Left lobe of liver (tissue), 2 donors: ENCODE results near the gene MIS18A. TPM values are rescaled to one million over a fixed set of nuclear protein-coding genes. Genes with fewer than 3 reads are reported as not detected.
"Not testable (repeated sequence)": the region's sequence is repeated elsewhere in the genome, so short reads cannot be mapped to it uniquely, and the experiment has no call there.

ENCODE experiments used
- ATAC-seq: fragments of 200-7000 bp; cut with Tn5 transposase; one replicate; pipeline ENCODE4 v1.9.1; 2020; ENCODE audit warnings: mild to moderate bottlenecking, moderate library complexity
- DNase-seq: peaks from one replicate; pipeline ENCODE4 v3.0.0-alpha.2; 2020; ENCODE audit warnings: low spot score
- total RNA-seq: library from RNA; stranded (reverse); gene quantifications from one replicate; pipeline ENCODE4 v1.2.1, GENCODE V29; 2021
- donor health status: DM: no; HTN: no; CAD: no; lungs with moderate emphysema.
- donor health status: DM: no; HTN: yes; CAD: no.

Gene MIS18A
- total RNA-seq, result 2.4 TPM

DNA sequence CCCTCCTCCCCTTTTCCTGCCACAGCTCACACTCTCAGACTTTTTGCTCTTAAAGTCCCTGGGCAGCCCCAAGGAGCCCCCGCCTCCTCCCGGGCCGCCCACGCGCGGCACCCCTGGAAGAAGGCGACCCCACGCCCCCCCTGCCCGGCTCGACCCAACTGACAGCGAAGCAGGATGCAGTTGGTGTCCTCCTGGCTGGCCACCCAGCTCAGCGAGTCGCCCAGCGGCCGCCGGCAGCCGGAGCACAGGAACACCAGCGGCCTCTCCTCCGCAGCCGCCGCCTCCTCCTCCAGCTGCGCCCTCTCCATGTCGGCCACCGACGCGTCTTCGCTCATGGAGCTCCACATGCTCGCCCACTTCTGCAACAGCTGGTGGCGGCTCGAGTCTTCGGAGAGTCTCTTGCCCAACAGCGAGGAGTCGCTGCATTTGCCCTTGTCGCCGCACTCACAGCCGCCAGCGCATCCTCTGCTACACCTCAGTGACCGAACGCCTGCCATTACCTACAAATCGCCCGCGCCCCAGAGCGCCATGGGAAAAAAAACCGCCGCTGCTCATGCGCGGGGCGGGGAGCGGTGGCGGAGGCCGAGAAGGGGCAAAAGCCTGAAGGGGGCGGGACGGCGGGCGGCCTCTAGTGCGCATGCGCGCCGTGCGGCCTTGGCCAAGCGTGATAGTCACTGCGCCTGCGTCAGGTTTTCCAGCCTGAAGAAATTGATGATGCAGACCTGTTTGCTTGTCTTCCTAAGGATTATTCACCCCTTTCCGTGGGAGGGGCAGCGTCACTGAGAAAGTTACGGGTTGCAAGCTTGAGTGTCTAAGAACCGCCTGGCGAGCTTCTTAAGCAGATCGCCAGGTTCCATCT is at the start of gene MIS18A:
Gene MIS18A, minus strand, starts transcription at position 532 of the 859 bp plus-strand sequence. Its CDS starts 35 bp downstream, at position 497.
- ATAC-seq, result peak; percentile 95
- peak; percentile 96 for DNase-seq

DNA sequence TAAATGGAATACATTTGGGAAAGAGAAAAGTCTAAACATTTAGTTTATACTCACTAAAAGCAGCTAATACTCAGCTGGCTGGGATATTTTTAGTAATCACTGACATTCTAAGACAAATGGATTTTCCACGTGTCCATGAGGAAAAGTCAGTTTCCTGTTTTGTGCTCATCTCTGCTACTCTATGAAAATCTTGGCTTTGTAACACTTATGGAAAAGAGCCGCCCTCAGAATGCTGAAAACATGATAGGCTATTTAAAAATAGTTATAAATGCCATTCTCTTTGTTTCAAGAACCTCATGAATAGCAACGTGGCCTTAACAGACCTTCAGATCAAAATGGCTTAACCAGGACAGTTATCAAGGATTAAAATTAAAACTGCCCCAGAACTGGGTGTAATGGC is 49.7 kb upstream of the MIS18A start:
- DNase-seq (no peak), ATAC-seq (peak; percentile 42)

DNA sequence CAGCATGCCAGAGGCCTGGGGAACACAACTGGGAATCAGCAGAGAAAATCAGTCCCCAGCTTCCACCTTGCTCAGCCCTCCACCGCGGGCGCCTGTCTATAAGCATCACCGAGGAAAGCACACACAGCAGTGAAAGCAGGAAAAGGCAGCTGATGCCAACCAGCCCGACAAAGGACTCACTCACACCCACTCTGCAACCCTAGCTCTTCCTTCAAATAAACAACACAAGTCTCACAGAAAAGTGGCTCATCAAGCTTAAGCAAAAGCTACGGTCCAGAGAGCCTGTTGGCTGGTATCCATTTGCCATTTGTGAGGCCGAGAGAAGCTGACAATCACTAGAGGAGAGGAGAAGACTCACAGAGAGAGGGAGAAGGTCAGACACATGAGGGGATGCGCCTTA is 46.9 kb upstream of the MIS18A start:
- peak; percentile 23 for DNase-seq
- ATAC-seq, result no peak

DNA sequence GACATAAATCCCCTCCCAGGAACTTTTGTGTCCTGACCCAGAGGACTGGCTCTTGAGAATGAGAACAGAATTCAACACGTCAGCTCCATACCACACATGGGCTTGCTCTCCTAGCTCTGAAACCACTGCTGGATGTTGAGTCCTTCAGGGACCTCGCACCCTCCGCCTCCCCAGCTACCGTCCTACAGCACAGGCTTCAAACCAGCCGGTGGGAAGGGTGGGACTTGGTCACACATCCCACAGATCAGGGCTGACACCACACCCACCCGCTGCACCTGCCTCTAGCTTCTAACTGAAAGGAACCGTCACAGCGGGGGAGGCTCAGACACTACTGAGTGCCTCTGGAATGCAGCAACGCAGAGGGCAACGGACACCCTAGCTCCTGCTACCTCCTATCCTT is 43.8 kb upstream of the MIS18A start:
- DNase-seq, result peak; percentile 24
- ATAC-seq, result no peak

GRCh38 chr21:32322103-32322502 is 43.3 kb upstream of the MIS18A start:
- DNase-seq, result no peak
- ATAC-seq, result no peak

DNA sequence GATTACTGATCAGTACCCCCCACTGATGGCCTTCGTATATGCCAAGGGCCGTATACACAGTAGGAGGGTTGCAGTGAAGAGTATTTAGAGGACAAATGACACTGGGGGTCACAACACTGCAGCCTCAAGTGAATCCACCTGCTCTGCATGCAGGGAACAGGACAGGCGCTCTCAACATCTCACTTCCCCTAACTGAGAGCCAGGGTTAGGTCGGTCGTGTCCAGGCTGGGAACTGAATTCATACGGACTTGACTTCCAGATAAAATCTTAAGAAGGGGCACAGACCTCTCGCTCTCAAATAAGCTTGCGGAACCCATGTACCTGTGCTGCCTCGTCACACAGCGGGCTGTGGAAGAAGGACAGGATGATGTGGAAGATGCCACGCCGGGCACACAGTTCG is 42.6 kb upstream of the MIS18A start:
- DNase-seq, result peak; percentile 18
- no peak for ATAC-seq

GRCh38 chr21:32320726-32321125 is 41.9 kb upstream of the MIS18A start:
- DNase-seq (peak; percentile 38), ATAC-seq (no peak)

- DNase-seq (peak; percentile 28), ATAC-seq (no peak)
These were observed 41.2 kb upstream of the MIS18A start for GRCh38 chr21:32320059-32320458.

GRCh38 chr21:32319012-32319411 is 40.2 kb upstream of the MIS18A start:
- ATAC-seq, result no peak
- peak; percentile 33 for DNase-seq

GRCh38 chr21:32317726-32318125 is 38.9 kb upstream of the MIS18A start:
- ATAC-seq (no peak), DNase-seq (no peak)

GRCh38 chr21:32316361-32317215 is 37.7 kb upstream of the MIS18A start:
- ATAC-seq (no peak), DNase-seq (peak; percentile 35)

DNA sequence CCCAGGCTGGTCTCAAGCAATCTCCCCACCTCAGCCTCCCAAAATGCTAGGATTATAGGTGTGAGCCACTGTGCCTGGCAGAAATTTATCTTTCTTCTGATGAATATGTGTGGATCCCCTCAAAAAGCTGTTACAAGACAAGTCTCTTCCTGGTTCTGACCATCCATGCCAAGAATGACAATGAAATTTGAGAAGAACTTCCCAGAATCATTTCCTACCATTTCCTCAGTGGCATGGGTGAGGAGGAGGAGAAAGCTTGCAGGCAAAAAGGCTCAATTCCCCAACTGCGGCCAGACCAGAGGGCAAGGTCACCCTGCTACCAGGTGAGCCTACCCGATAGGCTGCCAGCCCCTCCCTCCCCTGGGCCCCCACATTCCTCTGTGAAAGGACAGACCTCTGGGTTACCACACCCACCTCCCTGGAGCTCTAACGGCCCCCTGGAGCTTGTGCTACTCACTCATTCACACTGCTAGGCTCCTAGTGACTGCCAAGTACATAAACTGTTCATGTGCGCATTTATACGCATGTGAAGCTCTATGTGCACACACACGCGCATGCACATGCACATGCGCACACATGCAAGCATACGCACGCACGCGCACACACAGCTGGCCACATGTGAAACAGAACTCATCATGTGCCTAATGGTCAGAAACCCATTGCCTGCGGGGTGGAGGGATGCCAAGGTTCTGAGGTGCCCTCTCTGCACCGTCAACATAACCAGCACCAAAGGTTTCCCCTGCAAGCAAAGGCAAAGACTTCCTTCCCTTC is 36.8 kb upstream of the MIS18A start:
- ATAC-seq (no peak), DNase-seq (peak; percentile 38)

DNA sequence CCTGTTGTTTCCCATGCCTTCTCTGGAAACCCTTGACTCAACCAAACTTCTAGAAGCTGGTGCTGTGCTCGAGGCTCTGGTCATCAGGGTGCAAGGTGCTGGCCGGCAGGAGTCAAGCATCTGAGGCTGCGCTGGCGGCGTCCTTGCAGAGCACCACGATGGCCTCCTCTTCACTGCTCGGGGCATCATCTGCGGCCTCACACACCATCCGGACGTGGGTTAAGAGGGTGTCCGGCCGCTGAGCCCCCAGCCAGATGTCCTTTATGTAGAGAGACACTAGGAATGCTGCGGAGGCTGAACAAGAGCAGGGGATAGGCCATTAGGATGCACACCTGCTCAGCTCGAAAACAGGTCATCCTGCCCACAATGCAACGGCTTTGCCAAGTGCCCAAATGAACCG is 36.0 kb upstream of the MIS18A start:
- DNase-seq (peak; percentile 31), ATAC-seq (no peak)

GRCh38 chr21:32312976-32313375 is 34.1 kb upstream of the MIS18A start:
- DNase-seq, result peak; percentile 33
- ATAC-seq, result no peak

DNA sequence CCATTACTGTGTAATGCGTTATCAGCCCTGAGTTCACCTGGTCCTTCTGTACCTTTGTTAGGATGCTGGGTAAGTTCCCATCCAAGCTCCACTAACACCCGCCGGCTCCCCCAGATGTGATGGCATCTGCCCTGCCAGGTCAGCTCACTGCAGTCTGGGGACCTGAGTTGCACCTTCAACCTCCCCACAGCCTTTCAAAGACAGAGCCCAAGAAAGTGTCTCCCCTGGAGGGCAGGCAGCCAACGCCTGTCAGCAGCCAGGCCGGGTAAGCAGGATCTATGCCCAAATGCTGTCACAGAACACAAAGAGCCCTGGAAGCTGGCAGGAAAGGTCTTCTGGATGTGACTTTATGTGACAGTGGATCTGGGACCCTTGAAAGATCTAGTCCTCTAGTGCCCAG is 33.5 kb upstream of the MIS18A start:
- DNase-seq (peak; percentile 40), ATAC-seq (no peak)

GRCh38 chr21:32311621-32312020 is 32.8 kb upstream of the MIS18A start:
- DNase-seq, result peak; percentile 24
- no peak for ATAC-seq

GRCh38 chr21:32310976-32311375 is 32.1 kb upstream of the MIS18A start:
- not testable (repeated sequence) for DNase-seq, ATAC-seq

DNA sequence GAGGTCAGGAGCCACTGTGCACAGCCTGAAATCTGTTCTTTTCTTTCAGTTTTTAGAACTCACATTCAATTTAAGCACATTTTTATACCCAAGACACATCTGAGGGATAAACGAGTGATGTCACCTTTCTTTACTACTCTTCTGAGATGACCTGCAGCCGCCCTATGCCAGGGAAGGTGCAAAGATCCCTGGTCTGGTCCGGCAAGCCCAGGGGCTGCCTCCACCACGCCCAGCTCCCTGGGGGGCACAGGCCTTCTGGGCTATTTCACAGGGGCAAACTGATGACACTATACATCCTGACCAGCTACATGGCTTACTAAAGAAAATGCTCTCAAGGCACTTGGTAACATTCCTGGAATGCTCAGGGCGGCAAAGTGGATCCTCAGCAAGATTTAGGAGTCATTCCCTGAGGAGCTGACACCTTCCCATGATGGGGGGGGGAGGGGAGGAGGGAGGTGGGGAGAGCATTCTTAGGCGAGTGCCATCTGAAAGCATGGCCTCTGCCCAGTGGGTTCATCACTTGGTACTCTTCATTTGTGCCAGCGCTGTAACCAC is 31.1 kb upstream of the MIS18A start:
- ATAC-seq (no peak), DNase-seq (no peak)

- ATAC-seq, result no peak
These were observed 29.8 kb upstream of the MIS18A start for GRCh38 chr21:32308696-32309095.

DNA sequence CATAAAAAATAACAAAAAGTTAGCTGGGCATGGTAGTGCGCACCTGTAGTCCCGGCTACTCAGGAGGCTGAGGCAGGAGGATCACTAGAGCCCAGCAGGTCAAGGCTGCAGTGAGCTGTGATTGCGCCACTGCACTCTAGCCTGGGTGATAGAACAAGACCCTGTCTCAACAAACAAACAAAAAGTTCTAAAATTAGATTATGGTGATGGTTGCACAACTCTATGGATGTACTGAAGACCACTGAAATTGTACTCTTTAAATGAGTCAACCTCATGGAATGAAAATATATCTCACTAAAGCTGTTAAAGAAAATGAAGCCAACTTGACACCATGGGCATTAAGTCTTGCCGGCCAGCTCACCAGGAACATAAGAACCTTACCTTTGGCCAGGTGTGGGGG is 28.9 kb upstream of the MIS18A start:
- DNase-seq (no peak), ATAC-seq (no peak)

More at GRCh38 chr21:32308696-32309095, 29.8 kb upstream of the MIS18A start:
- DNase-seq, result no peak
